Tibial artery (tissue), 4 donors: ENCODE measurements around the gene IL27RA.

Experiments used
- DNase-seq, 2 donors: peaks; one replicate each; pipeline ENCODE4 v3.0.0-alpha.2; 2019
- H3K27ac ChIP-seq, 2 donors: fragments of 200-600 bp; sonication (generic) in 1 of 2; 1 replicate in 1 of 2; 2 replicates in 1 of 2; pipeline ENCODE4 v1.5.1; 2018 to 2019; ENCODE audit warnings: mild to moderate bottlenecking in 1 of 2
- H3K27me3 ChIP-seq, 2 donors: fragments of 200-600 bp; sonication (generic) in 1 of 2; one replicate each; pipeline versions ENCODE4 v1.5.1 to v1.6.0; 2016 to 2019
- H3K36me3 ChIP-seq, 3 donors: fragments of 200-600 bp; sonication (generic) in 2 of 3; one replicate each; pipeline ENCODE4 v1.5.1; 2016 to 2019; ENCODE audit warnings: mild to moderate bottlenecking in 2 of 3
- H3K4me1 ChIP-seq, 4 donors: fragments of 200-600 bp; sonication (generic) in 2 of 4; 1 replicate in 3 of 4; 2 replicates in 1 of 4; pipeline ENCODE4 v1.5.1; 2016 to 2019
- H3K4me3 ChIP-seq, 2 donors: fragments of 200-600 bp; sonication (generic) in 1 of 2; 1 replicate in 1 of 2; 2 replicates in 1 of 2; pipeline ENCODE4 v1.5.1; 2018 to 2019; ENCODE audit warnings: mild to moderate bottlenecking in 2 of 2
- H3K9me3 ChIP-seq, 3 donors: fragments of 200-600 bp; sonication (generic) in 1 of 3; one replicate each; pipeline ENCODE4 v1.5.1; 2016 to 2019
- CTCF ChIP-seq, 2 experiments: fragments of 200-600 bp in 1 of 2; fragments of 450-650 bp in 1 of 2; IDR thresholded peaks; one replicate each; pipeline ENCODE4 v1.5.1; 2017 to 2019; ENCODE audit warnings: antibody characterized with exemption in 2 of 2, mild to moderate bottlenecking in 1 of 2, moderate library complexity in 1 of 2
- intact Hi-C: fragments of 100-400 bp; cut with DNase I; formaldehyde crosslinking; loops from one replicate; pipeline ENCODE4 v1.15.0; 2023; ENCODE audit warnings: low total_unique reads

Gene IL27RA

GRCh38 chr19:13990085-13990484, 41.5 kb upstream of the IL27RA start:
- Histone ChIP-seq H3K9me3 (no peaks in the 10 kb centered on the region), H3K4me1 (peaks cover 0 to 19% (median 15%) of the 10 kb centered on the region in 4 donors), H3K4me3 (no peak overlapping the region), H3K27me3 (no peaks in the 10 kb centered on the region), H3K27ac (no peak overlapping the region), H3K36me3 (peaks cover 0 to 40% (median 17%) of the 10 kb centered on the region in 3 donors)
- intact Hi-C loops, result no loop called here
- no peak for DNase-seq
- TF ChIP-seq CTCF (IDR thresholded peaks at IDR 0.05), result no peak

GRCh38 chr19:13992025-13992424, 39.5 kb upstream of the IL27RA start:
- H3K36me3 ChIP-seq, result peaks cover 0 to 40% (median 17%) of the 10 kb centered on the region in 3 donors
- no peak for DNase-seq
- H3K4me3 ChIP-seq, result no peak overlapping the region
- H3K4me1 ChIP-seq, result peaks cover 0 to 9% (median 3%) of the 10 kb centered on the region in 4 donors
- no peaks in the 10 kb centered on the region for H3K9me3 ChIP-seq
- no peak overlapping the region for H3K27ac ChIP-seq
- no peaks in the 10 kb centered on the region for H3K27me3 ChIP-seq
- intact Hi-C loops, result no loop called here
- no peak for TF ChIP-seq CTCF (IDR thresholded peaks at IDR 0.05)

- no peaks in the 10 kb centered on the region for H3K4me1 ChIP-seq
- H3K9me3 ChIP-seq, result peaks cover 0 to 2% (median 0%) of the 10 kb centered on the region in 3 donors
- H3K36me3 ChIP-seq, result peaks cover 0 to 39% (median 22%) of the 10 kb centered on the region in 3 donors
- intact Hi-C loops, result no loop called here
- DNase-seq, result no peak
- H3K4me3 ChIP-seq, result no peak overlapping the region
- H3K27ac ChIP-seq, result no peak overlapping the region
- H3K27me3 ChIP-seq, result no peaks in the 10 kb centered on the region
- no peak for TF ChIP-seq CTCF (IDR thresholded peaks at IDR 0.05)
These were observed 37.8 kb upstream of the IL27RA start for GRCh38 chr19:13993590-13994300.

- H3K27me3 ChIP-seq, result no peaks in the 10 kb centered on the region
- no peak overlapping the region for H3K4me3 ChIP-seq
- no peak overlapping the region for H3K27ac ChIP-seq
- intact Hi-C loops, result no loop called here
- H3K36me3 ChIP-seq, result peaks cover 0 to 28% (median 26%) of the 10 kb centered on the region in 3 donors
- peak in 1 of 2 donors; percentile 45 for DNase-seq
- no peak for TF ChIP-seq CTCF (IDR thresholded peaks at IDR 0.05)
- H3K9me3 ChIP-seq, result peaks cover 0 to 7% (median 0%) of the 10 kb centered on the region in 3 donors
- H3K4me1 ChIP-seq, result no peaks in the 10 kb centered on the region
These were observed 36.4 kb upstream of the IL27RA start for GRCh38 chr19:13995017-13995728.

GRCh38 chr19:13995878-13996765, 35.4 kb upstream of the IL27RA start:
- peaks cover 0 to 7% (median 0%) of the 10 kb centered on the region in 3 donors for H3K9me3 ChIP-seq

More at GRCh38 chr19:13995878-13996765, 35.4 kb upstream of the IL27RA start:
- H3K36me3 ChIP-seq, result peaks cover 0 to 26% (median 24%) of the 10 kb centered on the region in 3 donors
- DNase-seq, result no peak
- intact Hi-C loops, result no loop called here
- H3K27ac ChIP-seq, result no peak overlapping the region
- no peak overlapping the region for H3K4me3 ChIP-seq
- no peaks in the 10 kb centered on the region for H3K4me1 ChIP-seq
- H3K27me3 ChIP-seq, result no peaks in the 10 kb centered on the region
- TF ChIP-seq CTCF (IDR thresholded peaks at IDR 0.05), result no peak
